Measurements from ENCODE around the gene KDM4C.

DNA sequence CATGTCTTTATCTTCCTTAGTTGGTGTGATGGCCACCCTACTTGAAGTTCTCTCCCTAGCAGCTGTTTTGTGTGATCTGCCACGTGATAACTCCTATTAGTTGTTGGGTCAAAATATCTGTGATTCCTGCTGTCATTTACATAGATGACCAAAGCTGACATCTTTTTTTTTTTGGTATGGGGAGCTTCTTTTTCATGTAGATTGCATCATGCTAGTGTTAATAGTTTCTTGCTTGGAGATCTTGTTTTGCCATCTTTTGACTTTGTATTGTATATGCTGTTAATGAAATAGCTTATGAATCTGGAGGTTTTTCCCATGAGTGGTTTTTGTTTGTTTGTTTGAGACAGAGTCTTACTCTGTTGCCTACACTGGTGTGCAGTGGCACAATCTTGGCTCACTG, 243.8 kb downstream of the KDM4C start:
- TF ChIP-seq CTCF (IDR thresholded peaks at IDR 0.05; ENCODE audit: borderline replicate concordance, extremely low read depth, low read length, poor library complexity, severe bottlenecking) (no peak), EZH2 (IDR thresholded peaks at IDR 0.05; ENCODE audit: borderline replicate concordance, low read depth, low read length, severe bottlenecking) (no peak)

Data from DND-41 (cell line).